Measurements from ENCODE around the gene ICE1. TPM values are rescaled to one million over a fixed set of nuclear protein-coding genes. Genes with fewer than 3 reads are reported as not detected.

The ICE1 gene
- polyA plus RNA-seq, 1 donor (not counting 4 experiments of a cell fraction or from before 2014, with no cell fraction given) = 18.4 TPM

DNA sequence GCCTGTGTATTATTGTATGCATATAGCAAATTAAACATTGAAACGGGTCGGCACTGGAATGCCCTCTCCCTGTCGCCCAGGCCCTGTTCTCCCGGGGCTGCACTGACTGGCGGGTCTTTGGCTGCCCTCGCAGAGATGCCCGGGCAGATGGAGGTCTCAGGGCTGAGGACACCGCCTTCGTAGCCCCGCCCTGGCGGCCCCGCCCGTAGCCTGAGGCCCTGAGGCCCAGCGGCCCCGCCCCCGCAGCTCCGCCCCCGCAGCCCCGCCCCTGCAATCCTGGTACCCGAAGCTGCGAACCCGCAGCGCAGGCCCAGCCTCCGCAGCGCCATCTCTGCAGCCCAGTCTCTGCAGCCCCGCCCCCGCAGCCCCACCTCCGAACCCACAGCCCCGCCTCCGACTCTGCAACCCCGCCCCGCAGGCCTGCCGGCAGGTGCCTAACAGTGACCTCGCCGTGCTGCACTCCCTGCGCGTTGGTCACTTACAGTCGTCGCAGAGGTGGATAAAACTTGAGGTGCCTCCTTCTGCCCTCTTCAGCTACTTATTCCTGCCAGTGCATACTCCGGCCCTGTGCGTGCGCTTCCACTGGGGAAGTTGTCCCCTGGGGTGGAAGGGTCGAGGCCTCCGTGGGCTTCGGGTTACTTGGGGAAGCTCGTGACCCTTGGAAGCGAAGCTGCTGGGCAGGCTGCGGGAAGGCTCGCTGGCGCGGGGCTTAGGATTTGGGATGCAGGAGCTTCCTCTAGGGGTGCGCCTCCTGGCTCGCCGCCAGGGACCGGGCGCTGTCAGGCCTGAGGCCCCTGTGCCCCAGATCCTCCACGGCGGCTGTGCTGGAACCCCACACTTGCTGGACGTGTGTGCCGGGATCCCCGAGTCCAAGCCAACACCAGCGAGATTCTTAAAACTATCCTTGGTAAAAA, 72.3 kb downstream of the ICE1 start:
- H3K4me3 ChIP-seq (ENCODE audit: control insufficient read depth in 2 of 3, extremely low read depth in 1 of 3, insufficient read depth in 2 of 3, low read depth in 1 of 3, low read length in 3 of 3) = no peak overlapping the region
- H3K27ac ChIP-seq (ENCODE audit: control insufficient read depth, insufficient read depth, low read length) = no peak overlapping the region
- FAIRE-seq (no peak), DNase-seq (ENCODE audit: low read depth, low spot score) (no peak)
- H3K9me3 ChIP-seq (ENCODE audit: control insufficient read depth, low read depth, low read length) = no peaks in the 10 kb centered on the region
- H3K79me2 ChIP-seq (ENCODE audit: control insufficient read depth, insufficient read depth, low read length) = no peaks in the 10 kb centered on the region
- no peaks in the 10 kb centered on the region for H3K36me3 ChIP-seq (ENCODE audit: control insufficient read depth in 2 of 2, extremely low read depth in 1 of 2, insufficient read depth in 2 of 2, low read length in 2 of 2)
- H3K4me1 ChIP-seq (ENCODE audit: control insufficient read depth, extremely low read depth, insufficient read depth, low read length) = no peaks in the 10 kb centered on the region
- peak; percentile 45 for TF ChIP-seq EZH2 (IDR thresholded peaks at IDR 0.05; ENCODE audit: low read length)
- TF ChIP-seq, protein P1, sequence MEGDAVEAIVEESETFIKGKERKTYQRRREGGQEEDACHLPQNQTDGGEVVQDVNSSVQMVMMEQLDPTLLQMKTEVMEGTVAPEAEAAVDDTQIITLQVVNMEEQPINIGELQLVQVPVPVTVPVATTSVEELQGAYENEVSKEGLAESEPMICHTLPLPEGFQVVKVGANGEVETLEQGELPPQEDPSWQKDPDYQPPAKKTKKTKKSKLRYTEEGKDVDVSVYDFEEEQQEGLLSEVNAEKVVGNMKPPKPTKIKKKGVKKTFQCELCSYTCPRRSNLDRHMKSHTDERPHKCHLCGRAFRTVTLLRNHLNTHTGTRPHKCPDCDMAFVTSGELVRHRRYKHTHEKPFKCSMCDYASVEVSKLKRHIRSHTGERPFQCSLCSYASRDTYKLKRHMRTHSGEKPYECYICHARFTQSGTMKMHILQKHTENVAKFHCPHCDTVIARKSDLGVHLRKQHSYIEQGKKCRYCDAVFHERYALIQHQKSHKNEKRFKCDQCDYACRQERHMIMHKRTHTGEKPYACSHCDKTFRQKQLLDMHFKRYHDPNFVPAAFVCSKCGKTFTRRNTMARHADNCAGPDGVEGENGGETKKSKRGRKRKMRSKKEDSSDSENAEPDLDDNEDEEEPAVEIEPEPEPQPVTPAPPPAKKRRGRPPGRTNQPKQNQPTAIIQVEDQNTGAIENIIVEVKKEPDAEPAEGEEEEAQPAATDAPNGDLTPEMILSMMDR (optimal IDR thresholded peaks at IDR 0.05 in 1 of 3, IDR thresholded peaks at IDR 0.05 in 1 of 3, conservative IDR thresholded peaks at IDR 0.05 in 1 of 3; ENCODE audit: extremely low read depth in 1 of 3, insufficient read depth in 2 of 3, low read length in 3 of 3) = no peak
- H3K9me1 ChIP-seq (ENCODE audit: control insufficient read depth, extremely low read depth, insufficient read depth, low read length) = no peaks in the 10 kb centered on the region
- peaks cover 5% of the 10 kb centered on the region for H3K27me3 ChIP-seq (ENCODE audit: control insufficient read depth, extremely low read depth, insufficient read depth, low read length)
- H3K9ac ChIP-seq (ENCODE audit: control insufficient read depth, extremely low read depth, insufficient read depth, low read length) = no peak overlapping the region
- H3K4me2 ChIP-seq (ENCODE audit: control insufficient read depth, extremely low read depth, insufficient read depth, low read depth, low read length) = no peak overlapping the region
- H4K20me1 ChIP-seq (ENCODE audit: control insufficient read depth, extremely low read depth, insufficient read depth, low read length) = no peaks in the 10 kb centered on the region
- no peak overlapping the region for H2AFZ ChIP-seq (ENCODE audit: control insufficient read depth, low read length)
- dilution Hi-C loops (cut with MboI; ENCODE audit: extremely low pct_ligation_motif_present, low sequenced_read_pairs) = no loop called here

GRCh38 chr5:5497152-5497788, 74.8 kb downstream of the ICE1 start:
- H3K27ac ChIP-seq (ENCODE audit: control insufficient read depth, insufficient read depth, low read length) = no peak overlapping the region
- H3K4me1 ChIP-seq (ENCODE audit: control insufficient read depth, extremely low read depth, insufficient read depth, low read length) = no peaks in the 10 kb centered on the region
- TF ChIP-seq EZH2 (IDR thresholded peaks at IDR 0.05; ENCODE audit: low read length) = no peak
- TF ChIP-seq, protein P1 (optimal IDR thresholded peaks at IDR 0.05 in 1 of 3, IDR thresholded peaks at IDR 0.05 in 1 of 3, conservative IDR thresholded peaks at IDR 0.05 in 1 of 3; ENCODE audit: extremely low read depth in 1 of 3, insufficient read depth in 2 of 3, low read length in 3 of 3) = peak; percentile 75 to 89 (median 78)
- dilution Hi-C loops (cut with MboI; ENCODE audit: extremely low pct_ligation_motif_present, low sequenced_read_pairs) = no loop called here
- peaks cover 5% of the 10 kb centered on the region for H3K27me3 ChIP-seq (ENCODE audit: control insufficient read depth, extremely low read depth, insufficient read depth, low read length)
- no peak overlapping the region for H2AFZ ChIP-seq (ENCODE audit: control insufficient read depth, low read length)
- no peak overlapping the region for H3K4me2 ChIP-seq (ENCODE audit: control insufficient read depth, extremely low read depth, insufficient read depth, low read depth, low read length)
- DNase-seq (ENCODE audit: low read depth, low spot score) (no peak), FAIRE-seq (no peak)
- H3K9me3 ChIP-seq (ENCODE audit: control insufficient read depth, low read depth, low read length) = no peaks in the 10 kb centered on the region
- no peaks in the 10 kb centered on the region for H3K9me1 ChIP-seq (ENCODE audit: control insufficient read depth, extremely low read depth, insufficient read depth, low read length)
- H4K20me1 ChIP-seq (ENCODE audit: control insufficient read depth, extremely low read depth, insufficient read depth, low read length) = no peaks in the 10 kb centered on the region
- H3K9ac ChIP-seq (ENCODE audit: control insufficient read depth, extremely low read depth, insufficient read depth, low read length) = no peak overlapping the region
- no peak overlapping the region for H3K4me3 ChIP-seq (ENCODE audit: control insufficient read depth in 2 of 3, extremely low read depth in 1 of 3, insufficient read depth in 2 of 3, low read depth in 1 of 3, low read length in 3 of 3)
- H3K79me2 ChIP-seq (ENCODE audit: control insufficient read depth, insufficient read depth, low read length) = no peaks in the 10 kb centered on the region
- H3K36me3 ChIP-seq (ENCODE audit: control insufficient read depth in 2 of 2, extremely low read depth in 1 of 2, insufficient read depth in 2 of 2, low read length in 2 of 2) = no peaks in the 10 kb centered on the region
